Loucy (cell line): ENCODE measurements around the gene GPN2.
"Not testable (repeated sequence)": the region's sequence is repeated elsewhere in the genome, so short reads cannot be mapped to it uniquely, and the experiment has no call there.

Experiments used
- H2AFZ ChIP-seq: fragments of 200-600 bp; sonication (generic); 2 replicates; pipeline ENCODE4 v1.6.0; 2016; ENCODE audit warnings: antibody characterized with exemption, mild to moderate bottlenecking, low read length, moderate library complexity
- H3F3A ChIP-seq: fragments of 200-600 bp; 2 replicates; pipeline ENCODE4 v1.6.0; 2016; ENCODE audit warnings: antibody characterized with exemption, low read depth, mild to moderate bottlenecking
- H3K27me3 ChIP-seq: fragments of 200-600 bp; sonication (generic); 2 replicates; pipeline ENCODE4 v1.6.1; 2014; ENCODE audit warnings: low read length, mild to moderate bottlenecking; ENCODE audit not compliant: insufficient read depth, poor library complexity, severe bottlenecking
- H3K36me3 ChIP-seq: fragments of 200-600 bp; sonication (generic); 2 replicates; pipeline ENCODE4 v1.6.1; 2016; ENCODE audit warnings: low read length; ENCODE audit not compliant: insufficient read depth
- H3K4me1 ChIP-seq: fragments of 200-600 bp; sonication (generic); 2 replicates; pipeline ENCODE4 v1.5.1; 2014; ENCODE audit warnings: low read length, mild to moderate bottlenecking; ENCODE audit not compliant: insufficient read depth, poor library complexity, severe bottlenecking
- H3K4me2 ChIP-seq: fragments of 200-600 bp; sonication (generic); 2 replicates; pipeline ENCODE4 v1.6.0; 2014; ENCODE audit warnings: antibody characterized with exemption, low read length, low read depth, mild to moderate bottlenecking; ENCODE audit not compliant: poor library complexity, severe bottlenecking
- H3K4me3 ChIP-seq: fragments of 200-600 bp; sonication (generic); 2 replicates; pipeline ENCODE4 v1.5.1; 2014; ENCODE audit warnings: low read length, mild to moderate bottlenecking, mixed read lengths; ENCODE audit not compliant: poor library complexity, severe bottlenecking
- H3K79me2 ChIP-seq: fragments of 200-600 bp; sonication (generic); 2 replicates; pipeline ENCODE4 v1.6.1; 2014; ENCODE audit warnings: low read length; ENCODE audit not compliant: insufficient read depth
- H3K9ac ChIP-seq: fragments of 200-600 bp; sonication (generic); 2 replicates; pipeline ENCODE4 v1.6.0; 2014; ENCODE audit warnings: mild to moderate bottlenecking, low read depth, low read length, moderate library complexity; ENCODE audit not compliant: poor library complexity, severe bottlenecking
- H3K9me2 ChIP-seq: fragments of 200-600 bp; sonication (generic); replicated peaks from 2 replicates; pipeline ENCODE4 v1.6.1; 2016; ENCODE audit warnings: low read depth, low read length, mixed read lengths
- H3K9me3 ChIP-seq: fragments of 200-600 bp; sonication (generic); 2 replicates; pipeline ENCODE4 v1.6.1; 2014; ENCODE audit warnings: mild to moderate bottlenecking, antibody characterized with exemption, low read length, low read depth; ENCODE audit not compliant: insufficient read depth
- H4K20me1 ChIP-seq: fragments of 200-600 bp; sonication (generic); 2 replicates; pipeline ENCODE4 v1.6.0; 2014; ENCODE audit warnings: antibody characterized with exemption, low read length, mild to moderate bottlenecking; ENCODE audit not compliant: insufficient read depth, poor library complexity, severe bottlenecking
- EZH2phosphoT487 ChIP-seq: fragments of 200-600 bp; IDR thresholded peaks from 2 replicates; pipeline ENCODE4 v1.6.1; 2018; ENCODE audit warnings: antibody characterized with exemption, mild to moderate bottlenecking, moderate library complexity, borderline replicate concordance
- TF ChIP-seq, protein P1 (sequence below): fragments of 200-600 bp; sonication (generic); conservative IDR thresholded peaks from 2 replicates; pipeline ENCODE4 v1.5.1; 2014; ENCODE audit warnings: mild to moderate bottlenecking, antibody characterized with exemption, low read length

The GPN2 gene

GRCh38 chr1:26877326-26877725 is 12.8 kb downstream of the GPN2 start:
- Histone ChIP-seq H3K79me2 (no peaks in the 10 kb centered on the region), H3F3A (no peaks in the 10 kb centered on the region), H2AFZ (no peak overlapping the region), H3K9ac (no peak overlapping the region), H3K27me3 (no peaks in the 10 kb centered on the region), H3K36me3 (peaks cover 30% of the 10 kb centered on the region; the same call in 1 of the 2 replicates), H4K20me1 (no peaks in the 10 kb centered on the region), H3K4me2 (no peak overlapping the region), H3K4me3 (no peak overlapping the region), H3K9me3 (no peaks in the 10 kb centered on the region), H3K9me2 (no peaks in the 10 kb centered on the region), H3K4me1 (no peaks in the 10 kb centered on the region)
- TF ChIP-seq, protein P1, sequence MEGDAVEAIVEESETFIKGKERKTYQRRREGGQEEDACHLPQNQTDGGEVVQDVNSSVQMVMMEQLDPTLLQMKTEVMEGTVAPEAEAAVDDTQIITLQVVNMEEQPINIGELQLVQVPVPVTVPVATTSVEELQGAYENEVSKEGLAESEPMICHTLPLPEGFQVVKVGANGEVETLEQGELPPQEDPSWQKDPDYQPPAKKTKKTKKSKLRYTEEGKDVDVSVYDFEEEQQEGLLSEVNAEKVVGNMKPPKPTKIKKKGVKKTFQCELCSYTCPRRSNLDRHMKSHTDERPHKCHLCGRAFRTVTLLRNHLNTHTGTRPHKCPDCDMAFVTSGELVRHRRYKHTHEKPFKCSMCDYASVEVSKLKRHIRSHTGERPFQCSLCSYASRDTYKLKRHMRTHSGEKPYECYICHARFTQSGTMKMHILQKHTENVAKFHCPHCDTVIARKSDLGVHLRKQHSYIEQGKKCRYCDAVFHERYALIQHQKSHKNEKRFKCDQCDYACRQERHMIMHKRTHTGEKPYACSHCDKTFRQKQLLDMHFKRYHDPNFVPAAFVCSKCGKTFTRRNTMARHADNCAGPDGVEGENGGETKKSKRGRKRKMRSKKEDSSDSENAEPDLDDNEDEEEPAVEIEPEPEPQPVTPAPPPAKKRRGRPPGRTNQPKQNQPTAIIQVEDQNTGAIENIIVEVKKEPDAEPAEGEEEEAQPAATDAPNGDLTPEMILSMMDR = no peak
- TF ChIP-seq EZH2phosphoT487 = no peak

DNA sequence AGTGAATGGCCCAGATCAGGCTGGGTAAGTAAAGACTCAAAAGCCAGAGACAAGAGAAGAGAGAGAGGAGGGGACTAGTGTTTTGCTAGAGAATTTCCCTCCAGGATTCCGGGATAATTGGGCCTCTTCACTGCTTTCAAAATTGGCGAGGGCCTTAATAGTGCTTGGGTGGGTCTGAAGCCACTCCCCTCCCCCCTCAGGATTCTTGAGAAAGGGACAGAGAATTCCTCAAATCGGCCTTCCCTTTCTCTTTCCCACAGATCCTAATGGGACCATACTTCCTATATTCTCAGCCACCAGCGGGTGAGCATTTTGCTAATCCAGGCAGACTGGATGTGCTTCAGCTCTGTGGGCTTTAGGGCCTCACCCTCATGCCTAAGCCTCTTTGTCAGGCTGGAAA is 15.2 kb downstream of the GPN2 start:
- H3K4me3 ChIP-seq = no peak overlapping the region
- H3K79me2 ChIP-seq = no peaks in the 10 kb centered on the region
- no peaks in the 10 kb centered on the region for H3K27me3 ChIP-seq
- H3K9ac ChIP-seq = no peak overlapping the region
- no peaks in the 10 kb centered on the region for H3K4me1 ChIP-seq
- no peak overlapping the region for H2AFZ ChIP-seq
- H3K4me2 ChIP-seq = no peak overlapping the region
- H4K20me1 ChIP-seq = no peaks in the 10 kb centered on the region
- H3F3A ChIP-seq = no peaks in the 10 kb centered on the region
- no peaks in the 10 kb centered on the region for H3K9me3 ChIP-seq
- no peaks in the 10 kb centered on the region for H3K9me2 ChIP-seq
- TF ChIP-seq, protein P1 = no peak
- no peak for TF ChIP-seq EZH2phosphoT487
- peaks cover 16% of the 10 kb centered on the region; the same call in 1 of the 2 replicates for H3K36me3 ChIP-seq

DNA sequence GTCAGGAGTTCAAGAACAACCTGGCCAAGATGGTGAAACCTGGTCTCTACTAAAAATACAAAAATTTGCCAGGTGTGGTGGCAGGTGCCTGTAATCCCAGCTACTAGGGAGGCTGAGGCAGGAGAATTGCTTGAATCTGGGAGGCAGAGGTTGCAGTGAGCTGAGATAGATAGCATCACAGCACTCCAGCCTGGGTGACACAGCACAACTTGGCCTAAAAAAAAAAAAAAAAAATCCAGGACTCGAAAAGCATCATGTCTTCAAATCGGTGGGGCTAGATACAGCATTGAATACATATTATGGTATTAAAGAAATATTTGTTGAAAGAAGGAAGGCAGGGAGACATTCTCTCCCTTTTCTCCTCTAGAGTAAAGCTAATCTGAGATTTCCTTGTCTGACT is 17.0 kb downstream of the GPN2 start:
- H3K4me3 ChIP-seq, H3K9me2 ChIP-seq, H3K9ac ChIP-seq, H4K20me1 ChIP-seq, H3K79me2 ChIP-seq, H3K27me3 ChIP-seq, H3F3A ChIP-seq, H3K9me3 ChIP-seq, H3K4me1 ChIP-seq, H3K36me3 ChIP-seq, H3K4me2 ChIP-seq, H2AFZ ChIP-seq: not testable (repeated sequence)
